Right atrium auricular region (tissue), 2 donors: ENCODE measurements around the gene MPO. TPM values are rescaled to one million over a fixed set of nuclear protein-coding genes. Genes with fewer than 3 reads are reported as not detected.
A peak's percentile ranks its signal among the peaks of the same experiment; 100 is the strongest.

Source experiments
- DNase-seq: peaks from one replicate; pipeline ENCODE4 v3.0.0-alpha.2; 2019; ENCODE audit warnings: low spot score
- H3K27ac ChIP-seq, 2 donors: fragments of 200-600 bp; sonication (generic); 1 replicate in 1 of 2; 2 replicates in 1 of 2; pipeline ENCODE4 v1.5.1; 2016 to 2019
- H3K27me3 ChIP-seq, 2 donors: fragments of 200-600 bp; sonication (generic); one replicate each; pipeline versions ENCODE4 v1.5.1 to v1.6.0; 2017 to 2019
- H3K36me3 ChIP-seq: fragments of 200-600 bp; sonication (generic); one replicate; pipeline ENCODE4 v1.5.1; 2016
- H3K4me1 ChIP-seq, 2 donors: fragments of 200-600 bp; sonication (generic); one replicate each; pipeline versions ENCODE4 v1.5.1 to v1.6.0; 2017 to 2019
- H3K4me3 ChIP-seq, 2 donors: fragments of 200-600 bp; sonication (generic); 1 replicate in 1 of 2; 2 replicates in 1 of 2; pipeline ENCODE4 v1.5.1; 2017 to 2019; ENCODE audit warnings: mild to moderate bottlenecking in 1 of 2, moderate library complexity in 1 of 2
- H3K9me3 ChIP-seq, 2 donors: fragments of 200-600 bp; sonication (generic); one replicate each; pipeline ENCODE4 v1.5.1; 2019
- total RNA-seq, 2 donors: library from RNA; depleted of rRNA; stranded (reverse); fragments of >200 nt; gene quantifications; one replicate each; pipeline ENCODE4 v1.1.0, GENCODE V29; 2016
- TF ChIP-seq, protein P1 (sequence below), 2 donors: fragments of 200-600 bp; sonication (generic); IDR thresholded peaks; one replicate each; pipeline ENCODE4 v1.5.1; 2019; ENCODE audit warnings: antibody characterized with exemption in 2 of 2

Gene MPO
- total RNA-seq, 2 donors from 2014 or later = 0.12 to 0.30 TPM

DNA sequence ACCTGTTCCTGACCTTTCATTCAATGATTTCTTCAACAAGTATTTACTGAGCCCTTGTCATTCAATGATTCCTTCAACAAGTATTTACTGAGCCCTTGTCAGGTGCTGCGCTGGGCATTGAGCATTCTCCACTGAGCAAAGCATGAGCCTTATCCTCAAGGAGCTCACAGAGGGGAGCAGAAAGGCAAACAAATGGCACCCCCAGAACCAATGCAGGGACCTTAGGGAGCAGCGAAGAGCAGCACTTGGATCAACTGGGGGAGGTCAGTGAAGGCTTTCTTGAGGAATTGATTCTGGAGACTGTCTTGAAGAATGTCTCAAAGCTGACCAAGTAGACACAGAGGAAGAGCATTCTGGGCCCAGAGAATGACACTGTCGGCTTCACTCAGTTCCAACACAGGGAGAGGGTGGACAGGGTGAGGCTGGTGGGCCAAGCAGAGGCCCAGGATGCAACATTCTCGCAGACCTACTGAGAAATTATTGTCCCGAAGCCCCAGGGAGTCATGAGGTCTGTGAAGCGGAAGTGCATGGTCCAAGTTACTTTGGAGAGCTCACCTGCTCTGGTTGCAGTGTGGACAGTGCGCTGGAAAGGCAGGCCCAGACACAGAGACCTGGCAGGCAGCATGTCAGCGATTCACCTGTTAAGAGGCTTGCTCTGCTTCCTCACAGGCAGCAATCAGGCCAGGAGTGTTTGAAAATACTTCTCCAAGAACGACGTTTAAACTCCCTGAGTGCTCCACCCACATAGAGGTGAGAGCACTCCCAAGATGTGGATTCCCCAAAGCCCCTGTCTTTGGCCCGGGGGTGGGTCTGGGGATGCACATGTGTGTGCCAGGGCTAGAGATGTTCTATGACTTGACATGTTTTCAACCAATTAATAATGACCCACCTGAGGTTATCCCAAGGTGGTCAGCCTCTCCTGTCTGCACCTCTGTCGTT, 3.2 kb upstream of the MPO start:
- Histone ChIP-seq H3K4me1 (peaks cover 0 to 9% of the 10 kb centered on the region in 2 donors), H3K36me3 (no peaks in the 10 kb centered on the region), H3K9me3 (no peaks in the 10 kb centered on the region), H3K4me3 (no peak overlapping the region), H3K27ac (no peak overlapping the region), H3K27me3 (no peaks in the 10 kb centered on the region)
- DNase-seq = peak; percentile 43
- TF ChIP-seq, protein P1, sequence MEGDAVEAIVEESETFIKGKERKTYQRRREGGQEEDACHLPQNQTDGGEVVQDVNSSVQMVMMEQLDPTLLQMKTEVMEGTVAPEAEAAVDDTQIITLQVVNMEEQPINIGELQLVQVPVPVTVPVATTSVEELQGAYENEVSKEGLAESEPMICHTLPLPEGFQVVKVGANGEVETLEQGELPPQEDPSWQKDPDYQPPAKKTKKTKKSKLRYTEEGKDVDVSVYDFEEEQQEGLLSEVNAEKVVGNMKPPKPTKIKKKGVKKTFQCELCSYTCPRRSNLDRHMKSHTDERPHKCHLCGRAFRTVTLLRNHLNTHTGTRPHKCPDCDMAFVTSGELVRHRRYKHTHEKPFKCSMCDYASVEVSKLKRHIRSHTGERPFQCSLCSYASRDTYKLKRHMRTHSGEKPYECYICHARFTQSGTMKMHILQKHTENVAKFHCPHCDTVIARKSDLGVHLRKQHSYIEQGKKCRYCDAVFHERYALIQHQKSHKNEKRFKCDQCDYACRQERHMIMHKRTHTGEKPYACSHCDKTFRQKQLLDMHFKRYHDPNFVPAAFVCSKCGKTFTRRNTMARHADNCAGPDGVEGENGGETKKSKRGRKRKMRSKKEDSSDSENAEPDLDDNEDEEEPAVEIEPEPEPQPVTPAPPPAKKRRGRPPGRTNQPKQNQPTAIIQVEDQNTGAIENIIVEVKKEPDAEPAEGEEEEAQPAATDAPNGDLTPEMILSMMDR (IDR thresholded peaks at IDR 0.05) = no peak

DNA sequence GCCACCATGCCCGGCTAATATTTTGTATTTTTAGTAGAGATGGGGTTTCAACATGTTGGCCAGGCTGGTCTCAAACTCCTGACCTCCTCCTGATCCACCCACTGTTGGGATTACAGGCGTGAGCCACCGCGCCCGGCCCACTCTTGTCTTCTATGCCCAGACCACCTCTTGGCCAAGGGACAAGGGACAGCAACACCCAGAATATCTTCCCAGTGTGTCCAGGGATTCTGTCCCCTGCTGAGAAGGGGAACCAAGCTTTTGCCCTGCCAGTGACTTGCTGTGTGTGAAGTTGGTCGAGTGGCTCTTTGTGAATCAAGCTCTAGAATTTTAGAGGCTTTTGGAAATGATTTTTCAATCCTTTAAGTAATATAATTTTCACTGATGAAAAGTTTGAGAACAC, 1.7 kb upstream of the MPO start:
- no peak overlapping the region for H3K27ac ChIP-seq
- TF ChIP-seq, protein P1 (IDR thresholded peaks at IDR 0.05) = no peak
- peak; percentile 38 for DNase-seq
- H3K36me3 ChIP-seq = no peaks in the 10 kb centered on the region
- H3K4me3 ChIP-seq = no peak overlapping the region
- H3K4me1 ChIP-seq = peaks cover 0 to 9% of the 10 kb centered on the region in 2 donors
- no peaks in the 10 kb centered on the region for H3K27me3 ChIP-seq
- H3K9me3 ChIP-seq = no peaks in the 10 kb centered on the region

DNA sequence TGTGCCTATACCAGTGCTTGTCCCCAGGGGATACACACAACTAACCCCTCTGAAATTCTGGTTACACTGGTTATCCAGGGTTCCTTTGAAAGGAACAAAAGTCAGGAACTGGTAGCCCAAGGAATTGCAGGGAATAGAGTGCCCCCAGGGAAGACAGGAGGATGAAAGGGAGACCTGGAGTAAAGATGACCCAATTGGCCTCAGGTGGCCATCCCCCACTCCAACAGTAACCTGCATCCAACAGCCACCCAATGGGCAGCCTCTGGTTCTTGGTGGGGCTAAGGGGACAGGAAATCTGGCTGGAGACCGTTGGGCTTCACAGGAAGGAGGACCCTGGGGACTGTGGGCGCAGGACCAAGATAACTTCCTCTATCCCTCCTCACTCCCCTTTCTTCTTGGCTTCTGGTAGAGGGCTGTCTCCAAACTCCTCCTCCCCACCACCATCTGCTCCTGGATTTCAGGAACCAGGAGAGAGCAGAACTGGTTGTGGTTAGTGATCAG, 826 bp upstream of the MPO start:
- peaks cover 0 to 9% of the 10 kb centered on the region in 2 donors for H3K4me1 ChIP-seq
- TF ChIP-seq, protein P1 (IDR thresholded peaks at IDR 0.05) = no peak
- H3K27ac ChIP-seq = no peak overlapping the region
- no peaks in the 10 kb centered on the region for H3K27me3 ChIP-seq
- H3K4me3 ChIP-seq = no peak overlapping the region
- H3K9me3 ChIP-seq = no peaks in the 10 kb centered on the region
- H3K36me3 ChIP-seq = no peaks in the 10 kb centered on the region
- DNase-seq = peak; percentile 28

DNA sequence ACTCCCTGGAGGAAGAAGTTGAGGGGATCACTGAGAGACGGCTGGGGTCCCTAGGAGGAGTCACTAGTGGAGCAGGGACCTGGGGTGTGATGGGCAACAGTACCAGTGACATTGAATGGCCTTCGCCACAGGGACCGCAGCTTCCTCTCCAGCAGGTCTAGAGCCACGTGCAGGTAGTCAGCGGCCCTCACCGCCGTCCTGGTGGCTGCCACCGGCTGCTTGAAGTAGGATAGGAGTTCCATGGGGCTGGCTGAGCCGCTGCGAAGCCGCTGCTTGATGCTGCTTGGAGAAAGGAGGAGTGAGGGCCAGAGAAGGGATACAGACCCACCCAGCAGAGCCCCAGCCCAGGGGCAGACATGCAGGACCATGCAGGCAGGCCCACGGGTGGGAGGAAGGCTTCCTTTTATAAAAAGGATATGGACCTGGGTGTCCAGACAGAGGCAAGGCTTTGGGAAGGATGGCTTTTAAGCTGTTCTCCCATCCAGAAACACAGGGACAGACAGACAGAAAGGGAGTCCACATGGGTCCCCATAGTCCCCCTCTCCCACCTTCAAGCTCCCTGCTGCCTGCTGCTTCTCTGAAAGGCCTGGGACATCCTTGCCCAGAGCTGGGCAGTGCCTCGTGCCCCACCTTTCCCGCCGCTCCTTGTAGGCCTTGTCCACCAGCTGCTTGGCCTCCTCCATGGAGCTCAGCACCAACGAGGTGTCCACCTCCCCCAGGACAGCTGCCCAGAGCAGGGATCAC, 827 bp downstream of the MPO start:
- peak; percentile 56 for DNase-seq
- TF ChIP-seq, protein P1 (IDR thresholded peaks at IDR 0.05) = no peak
- Histone ChIP-seq H3K36me3 (no peaks in the 10 kb centered on the region), H3K27me3 (no peaks in the 10 kb centered on the region), H3K4me3 (no peak overlapping the region), H3K27ac (no peak overlapping the region), H3K9me3 (no peaks in the 10 kb centered on the region), H3K4me1 (peaks cover 0 to 9% of the 10 kb centered on the region in 2 donors)

DNA sequence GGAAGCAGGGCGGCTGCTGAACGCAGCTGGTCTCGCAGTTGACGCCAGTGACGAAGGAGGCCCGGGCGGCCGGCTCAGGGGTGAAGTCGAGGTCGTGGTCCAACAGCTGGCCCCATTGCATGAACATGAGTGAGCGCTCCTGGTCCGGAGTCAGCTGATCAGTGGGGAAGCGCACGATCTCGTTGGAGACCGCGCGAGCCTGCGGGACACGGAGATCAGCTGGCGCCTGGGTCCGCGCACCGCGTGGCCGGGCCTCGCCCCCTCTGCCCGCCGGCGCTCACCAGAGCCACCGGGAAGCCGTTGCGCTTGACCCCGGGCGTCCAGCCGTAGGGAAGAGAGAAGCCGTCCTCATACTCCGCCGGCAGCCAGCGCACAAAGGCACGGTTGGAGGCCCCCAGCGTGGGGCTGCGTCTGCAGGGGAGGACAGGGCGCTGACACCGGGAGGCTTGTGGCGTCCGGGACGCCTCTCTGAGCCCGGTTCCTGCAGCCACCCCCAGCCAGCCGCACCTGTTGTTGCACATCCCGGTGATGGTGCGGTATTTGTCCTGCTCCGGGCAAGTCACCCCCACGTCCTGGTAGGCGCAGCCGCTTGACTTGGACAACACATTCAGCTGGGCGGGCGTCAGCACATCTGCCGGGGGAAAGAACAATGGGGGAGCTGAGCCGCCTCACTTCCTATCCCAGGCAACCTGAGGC, 1.6 kb downstream of the MPO start:
- peak overlapping the region in 1 of 2 donors; percentile 5 for H3K27ac ChIP-seq
- H3K9me3 ChIP-seq = no peaks in the 10 kb centered on the region
- no peaks in the 10 kb centered on the region for H3K36me3 ChIP-seq
- H3K27me3 ChIP-seq = no peaks in the 10 kb centered on the region
- DNase-seq = peak; percentile 73
- H3K4me1 ChIP-seq = peaks cover 0 to 9% of the 10 kb centered on the region in 2 donors
- TF ChIP-seq, protein P1 (IDR thresholded peaks at IDR 0.05) = no peak
- H3K4me3 ChIP-seq = peak overlapping the region in 1 of 2 donors; percentile 33
